Fibroblast of peridontal ligament (primary cell): ENCODE results near the gene PXK.
"Not testable (repeated sequence)": the region's sequence is repeated elsewhere in the genome, so short reads cannot be mapped to it uniquely, and the experiment has no call there.

ENCODE experiments used
- DNase-seq: peaks from one replicate; pipeline ENCODE4 v3.0.0-alpha.2; 2010; ENCODE audit errors: extremely low read depth

Gene PXK

DNA sequence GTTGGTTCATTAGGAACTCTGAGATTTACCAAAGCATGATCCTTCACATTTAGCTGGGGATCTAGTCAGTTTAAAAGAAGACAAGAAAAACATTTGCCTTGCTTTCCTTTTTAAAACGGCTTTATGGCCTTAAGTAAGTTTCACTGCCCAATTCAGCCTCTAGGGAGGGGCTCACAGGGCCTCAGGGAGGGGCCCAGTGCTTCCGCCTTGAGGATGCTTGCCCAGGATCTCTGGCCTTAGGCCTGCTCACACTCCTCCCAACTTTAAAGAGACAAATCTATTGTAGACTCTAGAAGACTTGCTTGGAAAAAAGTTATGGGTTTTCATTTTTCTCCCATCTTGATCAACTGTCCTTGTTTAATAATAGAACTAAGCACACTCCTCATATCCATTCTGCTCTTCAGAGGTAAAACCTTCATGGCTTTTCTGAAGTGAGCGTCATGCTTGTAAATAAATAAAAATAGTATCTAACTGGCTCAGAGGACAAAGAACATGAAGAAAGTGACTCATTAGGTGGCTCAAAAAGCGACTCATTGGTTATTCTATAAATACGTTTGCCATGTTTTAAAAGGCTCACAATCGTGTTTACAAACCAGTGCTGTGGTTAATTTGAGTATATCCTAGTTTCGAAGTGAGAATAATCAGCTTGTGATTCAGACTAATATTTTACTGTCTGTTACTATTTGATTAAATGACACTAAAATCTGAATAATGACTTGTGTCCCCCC, 87.3 kb downstream of the PXK start:
- DNase-seq, result peak; percentile 78

DNA sequence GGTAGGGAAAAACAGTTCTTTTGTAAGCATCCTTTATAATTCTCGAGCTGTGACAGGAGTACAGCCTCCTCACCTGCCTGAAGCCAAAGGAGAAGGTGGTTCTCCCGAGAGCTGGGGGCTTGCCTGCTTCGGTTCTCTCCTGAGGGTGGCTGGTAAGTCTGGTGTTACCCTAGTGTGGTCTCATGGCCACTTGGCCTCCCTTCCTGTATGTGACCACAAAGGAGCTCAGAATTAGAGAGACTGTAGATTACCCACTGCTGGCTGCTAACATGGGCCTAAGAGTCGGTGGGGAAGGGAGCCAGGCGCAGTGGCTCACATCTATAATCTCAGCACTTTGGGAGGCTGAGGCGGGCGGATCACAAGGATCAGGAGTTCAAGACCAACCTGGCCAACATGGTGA, 88.3 kb downstream of the PXK start:
- DNase-seq, result no peak

DNA sequence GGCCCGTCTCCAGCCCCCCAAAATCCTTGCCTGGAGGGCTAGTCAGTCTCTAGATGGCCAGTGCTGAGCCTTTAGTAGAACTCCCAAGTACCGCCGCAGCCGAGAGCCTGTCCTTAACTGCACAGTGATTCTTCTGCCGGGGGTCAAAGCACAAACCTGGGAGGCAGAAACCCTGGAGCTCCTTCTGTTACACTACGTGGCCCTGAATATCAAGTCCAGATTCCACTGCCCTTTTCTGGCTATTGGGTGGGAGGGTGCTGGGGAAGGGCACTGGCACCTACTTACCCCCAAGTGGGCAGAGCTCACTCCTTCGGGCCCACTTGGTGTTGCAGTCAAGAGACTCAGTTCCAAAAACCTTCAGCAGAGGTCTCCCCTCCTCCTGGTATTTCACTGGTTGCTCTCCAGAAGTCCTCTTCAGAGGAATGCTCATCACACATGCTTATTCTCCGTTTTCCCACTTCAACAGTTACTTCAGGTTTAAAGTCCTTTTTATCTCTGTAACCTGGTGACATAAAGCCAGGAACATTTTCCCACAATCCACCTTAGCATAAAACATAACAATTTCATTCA, 90.1 kb downstream of the PXK start:
- peak; percentile 47 for DNase-seq

DNA sequence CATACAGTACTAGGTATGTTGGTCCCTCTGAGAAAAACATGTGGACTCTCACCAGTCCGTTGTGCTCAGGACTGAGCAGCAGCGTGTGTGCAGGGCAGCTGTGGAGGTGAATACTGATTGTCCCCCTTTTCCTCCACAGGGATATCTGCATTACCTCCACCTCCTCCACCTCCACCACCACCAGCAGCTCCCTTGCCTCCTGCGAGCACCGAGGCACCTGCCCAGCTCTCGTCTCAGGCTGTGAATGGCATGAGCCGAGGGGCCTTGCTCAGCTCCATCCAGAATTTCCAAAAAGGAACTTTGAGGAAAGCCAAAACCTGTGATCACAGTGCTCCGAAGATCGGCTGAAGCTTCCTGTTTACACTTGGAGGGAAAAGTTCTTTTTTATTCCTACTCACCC, 91.9 kb downstream of the PXK start:
- no peak for DNase-seq

DNA sequence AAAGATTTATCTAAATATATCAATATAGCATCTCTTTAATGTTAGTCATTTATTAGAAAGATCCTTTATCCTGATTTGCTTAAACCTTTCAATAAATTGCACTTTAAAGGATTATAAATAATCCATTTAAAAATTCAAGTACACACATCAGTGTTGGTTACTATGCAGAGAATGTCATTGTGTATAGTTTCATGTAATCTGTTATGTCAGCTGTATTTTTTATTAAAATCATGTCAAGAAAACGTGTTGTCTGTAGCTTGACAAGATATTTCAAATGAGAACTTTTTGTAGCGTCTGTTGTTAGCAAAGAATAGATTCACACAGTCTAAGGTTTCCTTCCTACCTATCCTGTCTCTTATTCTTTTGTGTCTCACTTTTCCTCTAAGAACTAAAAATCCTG, 93.1 kb downstream of the PXK start:
- DNase-seq, result no peak

DNA sequence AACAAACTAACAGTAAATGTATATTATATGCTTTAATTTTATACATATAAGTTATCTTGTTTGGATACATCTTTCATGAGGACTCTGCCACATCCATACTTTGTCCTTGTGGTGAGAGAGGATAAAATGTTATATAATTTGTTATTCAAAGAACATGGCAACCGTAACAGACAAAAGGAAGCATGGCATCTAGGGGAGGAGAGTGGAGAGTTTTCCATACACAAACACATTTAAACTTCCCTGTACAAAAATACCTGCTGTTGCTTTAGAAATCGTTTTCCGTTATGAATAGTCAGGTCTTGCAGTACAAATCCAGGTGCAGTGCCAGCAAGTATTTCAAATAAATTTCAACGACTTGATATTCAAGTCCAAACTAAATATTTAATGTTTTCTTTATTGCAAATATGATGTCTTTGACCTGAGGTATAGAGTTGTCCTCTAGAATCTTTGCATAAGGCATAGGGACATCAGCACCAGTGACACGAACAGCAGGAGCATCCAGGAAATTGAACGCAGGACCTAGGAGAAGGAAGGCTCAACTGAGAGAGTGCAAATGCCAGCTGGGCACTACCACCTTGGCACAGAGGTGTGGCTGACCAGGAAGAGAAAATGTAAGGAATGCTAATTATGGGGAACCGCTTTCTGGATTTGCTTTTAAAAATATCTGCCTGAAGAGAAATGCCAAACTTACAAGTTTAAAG, 95.1 kb downstream of the PXK start:
- DNase-seq, result no peak

DNA sequence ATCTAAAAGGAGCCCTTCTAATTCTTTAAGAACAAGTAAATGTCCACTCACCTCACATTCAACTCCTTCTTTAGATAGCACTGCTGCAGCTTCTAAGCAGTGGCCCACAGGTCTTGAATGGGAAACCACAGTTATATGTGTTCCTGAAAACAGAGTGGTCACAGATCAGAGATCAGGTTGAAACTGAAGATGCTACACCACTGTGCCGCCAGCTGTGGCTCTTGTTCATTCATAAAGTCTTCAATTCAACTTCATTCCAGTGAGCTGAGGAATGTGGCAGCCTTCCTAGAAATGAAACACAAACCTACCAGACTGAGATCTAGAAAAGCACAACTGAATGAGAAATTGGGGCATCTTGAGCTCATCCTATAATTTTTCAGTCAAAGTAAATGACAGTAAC, 97.0 kb downstream of the PXK start:
- peak; percentile 74 for DNase-seq

DNA sequence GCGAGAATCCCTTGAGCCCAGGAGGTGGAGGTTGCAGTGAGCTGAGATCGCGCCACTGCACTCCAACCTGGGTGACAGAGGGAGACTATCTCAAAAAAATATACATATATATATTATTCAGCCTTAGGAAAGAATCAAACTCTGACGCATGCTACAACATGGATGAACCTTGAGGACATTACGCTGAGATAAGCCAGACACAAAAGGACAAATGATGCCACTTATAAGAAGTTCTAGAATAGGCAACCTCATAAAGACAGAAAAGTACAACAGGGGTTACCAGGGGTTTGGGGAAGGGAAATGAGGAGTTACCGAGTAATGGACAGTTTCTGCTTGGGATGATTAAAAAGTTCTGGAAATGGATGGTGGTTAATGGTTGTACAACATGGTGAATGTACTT, 100.2 kb downstream of the PXK start:
- no peak for DNase-seq

DNA sequence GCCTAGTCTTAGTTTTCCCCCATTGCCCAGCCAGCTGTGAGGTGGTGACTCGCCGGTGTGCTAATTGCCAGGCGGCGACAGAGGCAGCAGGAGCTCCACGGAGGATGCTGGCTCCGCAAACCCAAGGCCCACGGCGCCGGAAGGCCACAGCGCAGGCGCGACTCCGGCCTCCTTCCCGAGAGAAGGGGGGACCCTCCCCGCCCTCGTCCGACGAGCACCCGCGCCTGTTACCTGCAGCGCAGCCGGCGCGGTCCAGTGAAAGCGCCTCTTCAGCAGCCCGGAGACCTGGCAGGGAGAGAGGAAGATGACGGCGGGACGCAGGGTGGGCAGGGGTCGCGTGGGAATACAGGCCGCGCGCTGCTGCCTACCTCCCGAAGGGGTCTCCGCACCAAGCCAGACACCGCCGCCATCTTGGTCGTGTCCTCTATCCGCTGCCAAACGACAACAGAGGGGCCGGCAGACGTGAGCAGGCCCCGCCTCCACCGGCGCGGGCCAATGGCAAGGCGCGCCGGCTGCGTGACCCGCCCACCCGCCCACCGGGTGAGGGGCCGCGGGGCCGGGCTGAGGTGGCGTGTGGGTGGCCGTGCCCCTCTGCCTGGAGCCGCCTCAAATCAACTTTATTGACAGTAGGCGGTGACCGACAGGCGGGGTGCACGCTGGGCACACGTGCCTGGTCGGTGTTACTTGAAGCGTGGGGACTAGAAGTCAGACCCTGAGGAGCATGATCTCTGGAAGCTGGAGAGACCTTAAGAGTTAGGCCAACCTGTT, 100.9 kb downstream of the PXK start, which contains the start of gene PDHB:
Gene PDHB, minus strand, starts transcription at position 433 of the 768 bp plus-strand sequence. Its CDS starts 23 bp downstream, at position 410.
- peak; percentile 80 for DNase-seq

DNA sequence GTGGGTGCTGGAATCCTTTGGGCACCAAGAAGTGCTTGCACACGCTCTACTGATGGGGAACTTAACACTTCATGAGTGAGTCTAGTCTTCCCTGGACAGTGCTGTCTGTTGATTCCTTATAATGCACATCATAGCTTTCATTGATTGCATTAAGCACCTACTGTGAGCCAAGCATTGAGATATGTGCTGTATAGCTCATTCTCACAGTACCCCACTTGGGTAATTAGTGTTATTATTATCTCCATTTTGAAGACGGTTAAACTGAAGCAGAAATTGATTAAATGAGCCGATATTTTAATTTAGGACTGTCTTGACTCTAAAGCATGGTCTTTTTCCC, 101.4 kb downstream of the PXK start:
- no peak for DNase-seq

DNA sequence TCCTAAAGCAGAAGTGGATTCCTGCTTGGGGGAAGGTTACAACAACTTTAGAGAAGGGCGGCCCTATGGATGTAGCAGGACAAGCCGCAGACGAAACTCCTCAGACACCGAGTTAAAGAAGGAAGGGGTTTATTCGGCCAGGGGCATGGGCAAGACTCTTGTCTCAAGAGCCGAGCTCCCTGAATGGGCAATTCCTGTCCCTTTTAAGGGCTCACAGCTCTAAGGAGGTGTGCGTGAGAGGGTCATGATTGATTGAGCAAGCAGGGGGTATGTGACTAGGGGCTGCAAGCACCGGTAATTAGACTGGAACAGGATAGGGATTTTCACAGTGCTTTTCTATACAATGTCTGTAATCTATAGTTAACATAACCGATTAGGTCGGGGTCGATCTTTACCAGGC, 101.8 kb downstream of the PXK start:
- DNase-seq, result no peak

DNA sequence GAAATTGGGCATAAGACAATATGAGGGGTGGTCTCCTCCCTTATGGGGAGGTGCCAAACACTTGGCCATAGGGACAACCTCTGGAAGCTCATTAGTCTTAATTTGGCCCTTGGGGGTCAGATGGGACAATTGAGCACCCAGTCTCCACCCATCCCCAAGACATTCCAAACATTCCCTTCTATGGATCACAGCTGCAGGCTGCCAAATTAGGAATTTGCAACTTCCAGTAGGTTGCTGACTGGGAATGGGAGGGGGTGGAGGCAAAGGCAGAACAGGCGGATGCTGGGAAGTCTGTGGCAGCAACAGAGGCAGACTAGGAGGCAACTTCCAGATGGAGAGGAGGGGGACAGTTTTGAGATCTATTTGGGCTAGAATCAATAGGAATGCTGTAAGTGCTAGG, 102.3 kb downstream of the PXK start:
- peak; percentile 74 for DNase-seq

DNA sequence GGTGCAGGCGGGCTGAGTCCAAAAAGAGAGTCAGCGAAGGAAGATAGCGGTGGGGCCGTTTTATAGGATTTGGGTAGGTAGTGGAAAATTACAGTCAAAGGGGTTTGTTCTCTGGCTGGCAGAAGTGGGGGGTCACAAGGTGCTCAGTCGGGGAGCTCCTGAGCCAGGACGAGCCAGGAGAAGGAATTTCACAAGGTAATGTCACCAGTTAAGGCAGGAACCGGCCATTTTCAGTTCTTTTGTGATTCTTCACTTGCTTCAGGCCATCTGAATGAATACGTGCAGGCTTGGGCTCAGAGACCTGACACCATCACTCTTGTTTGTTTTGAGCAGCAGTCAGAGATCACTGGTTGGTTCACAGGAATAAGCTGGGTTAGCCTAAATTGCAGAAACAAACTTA, 104.6 kb downstream of the PXK start:
- DNase-seq, result not testable (repeated sequence)

DNA sequence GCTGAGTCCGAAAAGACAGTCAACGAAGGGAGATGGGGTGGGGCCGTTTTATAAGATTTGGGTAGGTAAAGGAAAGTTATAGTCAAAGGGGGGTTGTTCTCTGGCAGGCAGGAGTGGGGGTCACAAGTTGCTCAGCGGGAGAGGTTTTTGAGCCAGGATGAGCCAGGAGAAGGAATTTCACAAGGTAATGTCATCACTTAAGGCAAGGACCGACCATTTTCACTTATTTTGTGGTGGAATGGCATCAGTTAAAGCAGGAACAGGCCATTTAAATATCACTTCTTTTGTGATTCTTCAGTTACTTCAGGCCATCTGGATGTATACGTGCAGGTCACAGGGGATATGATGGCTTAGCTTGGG, 108.3 kb downstream of the PXK start:
- not testable (repeated sequence) for DNase-seq

DNA sequence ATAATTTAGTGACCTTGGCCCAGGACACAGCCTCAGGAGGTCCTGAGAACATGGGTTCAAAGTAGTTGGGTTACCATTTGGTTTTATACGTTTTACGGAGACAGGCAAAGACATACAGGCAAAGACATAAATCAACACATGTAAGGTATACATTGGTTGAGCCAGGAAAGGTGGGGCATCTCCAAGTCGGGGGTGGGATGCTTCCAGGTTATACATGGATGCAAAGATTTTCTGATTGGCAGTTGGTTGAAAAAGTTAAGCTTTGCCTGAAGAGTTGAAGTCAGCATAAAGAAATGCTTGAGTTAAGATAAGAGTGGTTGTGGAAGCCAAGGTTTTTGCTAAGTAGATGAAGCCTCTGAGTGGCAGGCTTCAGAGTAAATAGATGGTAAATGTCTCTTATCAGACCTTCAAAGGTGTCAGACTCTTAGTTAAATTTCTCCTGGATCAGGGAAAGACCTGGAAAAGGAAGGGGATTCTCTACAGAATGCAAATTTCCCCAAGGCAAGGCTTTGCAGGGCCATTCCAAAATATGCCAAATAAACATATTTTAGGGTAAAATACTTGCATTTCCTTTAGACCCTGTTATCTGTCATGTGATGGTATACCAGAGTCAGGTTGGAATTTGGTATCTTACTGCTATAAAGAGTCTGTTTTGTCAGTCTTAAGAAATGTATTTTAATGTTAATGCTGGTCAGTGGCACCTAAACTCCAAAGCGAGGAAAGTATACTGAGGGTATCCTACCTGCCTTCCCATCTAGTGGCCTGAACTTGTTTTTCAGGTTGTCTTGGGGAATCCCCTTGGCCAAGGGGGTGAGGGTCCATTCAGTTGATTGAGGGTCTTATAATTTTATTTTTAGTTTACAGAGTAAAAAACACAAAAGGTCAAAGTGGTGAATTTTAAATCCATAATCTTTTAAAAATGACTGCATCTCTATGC, 109.1 kb downstream of the PXK start:
- DNase-seq, result no peak

DNA sequence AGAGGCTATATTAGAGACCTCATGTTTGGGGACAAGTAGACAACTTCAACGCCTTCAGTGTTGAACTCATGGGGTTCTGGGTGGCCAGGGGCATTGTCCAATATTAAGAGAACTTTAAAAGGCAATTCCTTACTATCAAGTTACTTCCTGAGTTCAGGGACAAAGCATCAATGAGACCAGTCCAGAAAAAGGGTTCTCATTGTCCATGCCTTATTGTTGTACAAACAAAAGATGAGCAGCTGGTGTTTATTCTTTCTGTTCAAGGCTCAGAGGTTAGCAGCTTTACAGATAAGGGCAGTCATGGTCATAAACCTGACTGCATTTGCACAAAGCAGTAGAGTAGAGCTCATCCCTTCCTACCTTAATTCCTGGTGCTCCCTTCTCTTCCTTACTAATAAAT, 119.5 kb downstream of the PXK start:
- DNase-seq, result no peak

DNA sequence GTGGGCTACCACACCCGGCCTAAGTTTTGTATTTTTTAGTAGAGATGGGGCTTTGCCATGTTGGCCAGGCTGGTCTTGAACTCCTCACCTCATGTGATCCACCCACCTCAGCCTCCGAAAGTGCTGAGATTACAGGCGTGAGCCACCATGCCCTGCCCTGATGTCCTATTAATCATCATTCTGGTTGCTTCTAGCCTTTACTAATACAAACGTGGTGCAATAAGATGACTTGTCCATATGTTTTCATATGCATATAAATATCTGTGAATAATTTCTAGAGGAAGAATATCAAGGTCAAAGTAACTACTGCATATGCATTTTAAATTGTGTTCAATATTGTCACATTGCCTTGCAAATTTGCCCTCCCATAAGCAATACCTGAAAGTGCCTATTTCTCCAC, 126.5 kb downstream of the PXK start:
- DNase-seq, result no peak

DNA sequence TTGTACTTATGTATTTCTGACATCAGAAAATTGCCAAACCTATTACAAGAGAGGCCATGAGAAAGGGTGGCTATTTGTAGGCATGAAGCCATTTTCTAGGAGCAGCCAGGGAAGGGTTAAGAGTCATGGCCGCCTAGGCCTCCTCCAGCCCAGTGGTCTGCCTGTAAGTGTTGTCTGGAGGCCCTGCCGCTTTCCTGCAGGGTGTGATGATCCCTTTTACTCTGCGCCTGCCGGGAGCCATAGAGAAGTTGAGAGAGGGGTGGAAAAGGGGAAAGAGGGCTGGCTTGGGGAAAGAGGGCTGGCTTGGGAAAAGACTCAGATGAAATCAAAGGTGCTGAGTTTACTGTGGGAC, 130.1 kb downstream of the PXK start:
- no peak for DNase-seq

DNA sequence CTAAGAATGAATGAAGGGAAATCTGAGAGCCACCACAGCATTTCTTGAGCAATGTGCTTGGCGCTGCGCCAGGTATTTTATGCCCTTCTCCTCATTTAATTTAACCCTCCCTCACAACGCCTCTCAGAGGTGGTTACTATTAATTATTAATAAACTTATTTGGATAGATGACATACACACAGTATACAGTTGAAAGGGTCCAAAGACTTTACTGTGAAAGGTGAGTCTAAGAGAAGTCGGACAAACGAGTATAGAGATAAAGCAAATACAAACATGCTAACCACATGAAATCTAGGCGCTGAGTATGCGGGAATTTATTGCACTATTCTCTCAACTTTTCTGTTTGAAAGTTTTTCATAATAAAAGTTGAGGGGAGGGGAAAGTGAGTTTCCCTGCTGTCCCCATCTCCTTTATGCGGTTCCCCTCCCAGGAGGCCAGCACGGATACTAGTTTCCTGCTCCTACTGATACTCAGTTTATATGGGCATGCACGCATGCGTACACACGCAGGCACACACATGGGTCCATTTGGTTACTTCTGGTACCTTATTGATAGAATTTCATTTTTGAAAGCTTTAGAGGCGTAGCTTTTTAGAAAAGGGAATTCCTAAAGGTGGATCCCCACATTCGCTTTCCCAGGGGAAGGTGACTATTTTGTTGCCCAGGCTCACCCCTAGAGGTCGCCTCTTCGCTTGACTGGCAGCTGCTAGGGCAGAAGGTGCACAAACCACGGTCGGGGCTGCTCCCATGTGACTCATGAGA, 130.7 kb downstream of the PXK start:
- peak; percentile 74 for DNase-seq

DNA sequence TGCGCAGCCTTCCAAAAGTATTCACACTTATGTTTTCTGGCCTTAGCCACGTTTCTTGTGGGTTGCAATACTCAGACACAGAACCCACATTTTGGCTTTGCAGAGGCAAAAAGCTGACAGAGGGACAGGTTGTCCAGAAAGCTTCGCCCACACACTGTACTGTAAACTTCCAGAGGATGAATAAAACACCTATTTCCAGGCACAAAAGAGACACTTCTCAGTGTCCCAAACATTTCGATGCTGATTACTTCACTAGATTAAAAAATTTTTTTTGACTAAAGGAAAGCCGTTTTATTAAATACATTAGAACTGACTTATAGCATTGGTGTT, 131.2 kb downstream of the PXK start:
- no peak for DNase-seq

DNA sequence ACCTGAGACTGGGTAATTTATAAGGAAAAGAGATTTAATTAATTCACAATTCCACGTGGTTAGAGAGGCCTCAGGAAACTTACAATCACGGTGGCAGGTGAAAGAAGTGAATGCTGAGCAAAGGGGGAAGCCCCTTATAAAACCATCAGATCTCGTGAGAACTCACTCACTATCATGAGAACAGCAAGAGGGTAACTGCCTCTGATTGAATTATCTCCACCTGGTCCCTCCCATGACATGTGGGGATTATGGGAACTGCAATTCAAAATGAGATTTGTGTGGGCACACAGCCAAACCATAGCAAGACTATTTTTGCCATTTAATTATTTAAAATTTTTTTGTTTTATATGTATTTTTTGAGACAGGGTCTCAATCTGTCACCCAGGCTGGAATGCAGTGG, 132.2 kb downstream of the PXK start:
- DNase-seq, result no peak
